ENCODE measurements around the gene VAX1.

GRCh38 chr10:117169480-117169879 lies 31.4 kb upstream of the VAX1 start:
- TF ChIP-seq, protein P1, sequence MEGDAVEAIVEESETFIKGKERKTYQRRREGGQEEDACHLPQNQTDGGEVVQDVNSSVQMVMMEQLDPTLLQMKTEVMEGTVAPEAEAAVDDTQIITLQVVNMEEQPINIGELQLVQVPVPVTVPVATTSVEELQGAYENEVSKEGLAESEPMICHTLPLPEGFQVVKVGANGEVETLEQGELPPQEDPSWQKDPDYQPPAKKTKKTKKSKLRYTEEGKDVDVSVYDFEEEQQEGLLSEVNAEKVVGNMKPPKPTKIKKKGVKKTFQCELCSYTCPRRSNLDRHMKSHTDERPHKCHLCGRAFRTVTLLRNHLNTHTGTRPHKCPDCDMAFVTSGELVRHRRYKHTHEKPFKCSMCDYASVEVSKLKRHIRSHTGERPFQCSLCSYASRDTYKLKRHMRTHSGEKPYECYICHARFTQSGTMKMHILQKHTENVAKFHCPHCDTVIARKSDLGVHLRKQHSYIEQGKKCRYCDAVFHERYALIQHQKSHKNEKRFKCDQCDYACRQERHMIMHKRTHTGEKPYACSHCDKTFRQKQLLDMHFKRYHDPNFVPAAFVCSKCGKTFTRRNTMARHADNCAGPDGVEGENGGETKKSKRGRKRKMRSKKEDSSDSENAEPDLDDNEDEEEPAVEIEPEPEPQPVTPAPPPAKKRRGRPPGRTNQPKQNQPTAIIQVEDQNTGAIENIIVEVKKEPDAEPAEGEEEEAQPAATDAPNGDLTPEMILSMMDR (IDR thresholded peaks at IDR 0.05), result no peak
- TF ChIP-seq NFE2L2 (conservative IDR thresholded peaks at IDR 0.05; ENCODE audit: low read length), result no peak
- TF ChIP-seq EP300 (IDR thresholded peaks at IDR 0.05), result no peak
- TF ChIP-seq JUNB (IDR thresholded peaks at IDR 0.05), result no peak
- no peak for TF ChIP-seq POLR2A (IDR thresholded peaks at IDR 0.05; ENCODE audit: low read length)
- TF ChIP-seq SREBF2 (IDR thresholded peaks at IDR 0.05), result no peak
- no peak for TF ChIP-seq JUN (IDR thresholded peaks at IDR 0.05)
- TF ChIP-seq BHLHE40 (IDR thresholded peaks at IDR 0.05; ENCODE audit: low read depth, low read length), result no peak
- no peak for TF ChIP-seq CEBPB (IDR thresholded peaks at IDR 0.05)
- no peak for TF ChIP-seq ZFP36 (IDR thresholded peaks at IDR 0.05; ENCODE audit: borderline replicate concordance, partially characterized antibody)
- TF ChIP-seq RAD21 (conservative IDR thresholded peaks at IDR 0.05 in 1 of 2, IDR thresholded peaks at IDR 0.05 in 1 of 2), result no peak
- TF ChIP-seq ZC3H11A (IDR thresholded peaks at IDR 0.05), result no peak
- TF ChIP-seq CHD2 (IDR thresholded peaks at IDR 0.05; ENCODE audit: low read length, partially characterized antibody), result no peak
- TF ChIP-seq PBX3 (IDR thresholded peaks at IDR 0.05), result no peak
